WTC11 (cell line): ENCODE results near the gene KRT9. TPM values are rescaled to one million over a fixed set of nuclear protein-coding genes. Genes with fewer than 3 reads are reported as not detected.
A peak's percentile ranks its signal among the peaks of the same experiment; 100 is the strongest.

Experiments used
- ATAC-seq: fragments of 200-7000 bp; cut with Tn5 transposase; 2 replicates; pipeline ENCODE4 v1.10.0; 2021; ENCODE audit warnings: mild to moderate bottlenecking, moderate library complexity
- CTCF ChIA-PET: fragments of 300-600 bp; sonication (Branson Sonifier 250); formaldehyde crosslinking; loops from one replicate; lab custom pipeline; 2021; ENCODE audit warnings: antibody characterized with exemption; lab: Charles Lee
- POLR2A ChIA-PET: fragments of 350-600 bp; sonication (Branson Sonifier 250); formaldehyde crosslinking; loops from one replicate; lab custom pipeline; 2021; ENCODE audit warnings: antibody characterized with exemption; lab: Charles Lee
- DNase-seq: peaks from one replicate; pipeline ENCODE4 v3.0.0; 2021; ENCODE audit warnings: low spot score
- H3K27ac Mint-ChIP-seq: 2 replicates; pipeline ENCODE4 v1.8.0; 2021; ENCODE audit warnings: mixed read lengths
- H3K27me3 Mint-ChIP-seq: 2 replicates; pipeline ENCODE4 v1.8.0; 2021; ENCODE audit warnings: low read depth, mild to moderate bottlenecking, moderate library complexity, mixed read lengths
- H3K36me3 Mint-ChIP-seq: 2 replicates; pipeline ENCODE4 v1.8.0; 2021; ENCODE audit warnings: mixed read lengths
- H3K4me1 Mint-ChIP-seq: 2 replicates; pipeline ENCODE4 v1.8.0; 2022; ENCODE audit warnings: mixed read lengths
- H3K4me3 Mint-ChIP-seq: 2 replicates; pipeline ENCODE4 v1.8.0; 2021; ENCODE audit warnings: mild to moderate bottlenecking, moderate library complexity, mixed read lengths
- H3K9me3 Mint-ChIP-seq: 2 replicates; pipeline ENCODE4 v1.8.0; 2021; ENCODE audit warnings: mixed read lengths
- ATF1 ChIP-seq: sonication (generic); formaldehyde crosslinking; IDR thresholded peaks from 2 replicates; pipeline ENCODE4 v1.8.1; 2023; ENCODE audit warnings: mild to moderate bottlenecking, moderate library complexity, missing genetic modification reagents
- ATF2 ChIP-seq: sonication (generic); formaldehyde crosslinking; IDR thresholded peaks from 2 replicates; pipeline ENCODE4 v1.8.1; 2022; ENCODE audit warnings: low read depth, missing genetic modification reagents, borderline replicate concordance
- MYBL2 ChIP-seq: sonication (generic); formaldehyde crosslinking; IDR thresholded peaks from 2 replicates; pipeline ENCODE4 v1.8.1; 2023; ENCODE audit warnings: mild to moderate bottlenecking, moderate library complexity, missing genetic modification reagents
- NFATC4 ChIP-seq: fragments of 250-450 bp; sonication (Bioruptor Pico); IDR thresholded peaks from 2 replicates; pipeline ENCODE4 v1.9.0; 2021; ENCODE audit warnings: mild to moderate bottlenecking
- SMAD3 ChIP-seq: sonication (generic); formaldehyde crosslinking; IDR thresholded peaks from 2 replicates; pipeline ENCODE4 v1.8.0; 2022; ENCODE audit warnings: missing genetic modification reagents, mild to moderate bottlenecking, borderline replicate concordance
- ZBTB21 ChIP-seq: sonication (generic); formaldehyde crosslinking; IDR thresholded peaks from 2 replicates; pipeline ENCODE4 v1.8.1; 2023; ENCODE audit warnings: mild to moderate bottlenecking, missing genetic modification reagents, borderline replicate concordance
- ZNF121 ChIP-seq: sonication (generic); formaldehyde crosslinking; IDR thresholded peaks from 2 replicates; pipeline ENCODE4 v1.8.0; 2023; ENCODE audit warnings: missing genetic modification reagents
- ZNF263 ChIP-seq: sonication (generic); formaldehyde crosslinking; IDR thresholded peaks from 2 replicates; pipeline ENCODE4 v1.8.1; 2022; ENCODE audit warnings: low read depth, mild to moderate bottlenecking, moderate library complexity, missing genetic modification reagents
- ZNF317 ChIP-seq: sonication (generic); formaldehyde crosslinking; IDR thresholded peaks from 2 replicates; pipeline ENCODE4 v1.8.1; 2023; ENCODE audit warnings: low read depth, mild to moderate bottlenecking, moderate library complexity, missing genetic modification reagents, borderline replicate concordance
- total RNA-seq: library from RNA; stranded (reverse); gene quantifications from 3 replicates; pipeline ENCODE4 v1.2.3, GENCODE V29; 2021
- TF ChIP-seq, protein P1 (sequence below): fragments of 250-450 bp; sonication (Bioruptor Pico); IDR thresholded peaks from 2 replicates; pipeline ENCODE4 v1.9.0; 2021; ENCODE audit warnings: mild to moderate bottlenecking
- TF ChIP-seq, protein P2 (sequence below): sonication (generic); formaldehyde crosslinking; IDR thresholded peaks from 2 replicates; pipeline ENCODE4 v1.8.0; 2023; ENCODE audit warnings: missing genetic modification reagents, mild to moderate bottlenecking, borderline replicate concordance

The KRT9 gene
- total RNA-seq, 1 experiment from 2014 or later: not detected

GRCh38 chr17:41551365-41551764 lies 20.5 kb downstream of the KRT9 start:
- CTCF ChIA-PET: interaction anchor here (1.7 to 9.6 kb wide), 6 partner anchors 28 to 134 kb away, joined by 5 to 380 read pairs (median 45); no protein-coding TSS in a partner anchor
- POLR2A ChIA-PET: interaction anchor here (0.7 kb wide), 1 partner anchor 63 kb away, joined by 3 read pairs; no protein-coding TSS in a partner anchor
- peaks cover 5% of the 10 kb centered on the region for H3K27me3 Mint-ChIP-seq
- peaks cover 3% of the 10 kb centered on the region for H3K36me3 Mint-ChIP-seq
- DNase-seq: no peak
- no peak overlapping the region for H3K27ac Mint-ChIP-seq
- peaks cover 22% of the 10 kb centered on the region for H3K4me1 Mint-ChIP-seq
- TF ChIP-seq NFATC4: no peak
- TF ChIP-seq ATF2 (CRISPR knock-in tag): no peak
- no peak for TF ChIP-seq SMAD3
- TF ChIP-seq ZNF121 (CRISPR knock-in tag): no peak
- no peak for TF ChIP-seq ATF1 (CRISPR knock-in tag)
- H3K4me3 Mint-ChIP-seq: no peak overlapping the region
- ATAC-seq: no peak
- H3K9me3 Mint-ChIP-seq: peaks cover 8% of the 10 kb centered on the region

- H3K27ac Mint-ChIP-seq: 0 out of 2 replicates have a peak overlapping the region, but pooled peaks have one; percentile 27
- H3K36me3 Mint-ChIP-seq: peaks cover 3% of the 10 kb centered on the region
- TF ChIP-seq, protein P1, sequence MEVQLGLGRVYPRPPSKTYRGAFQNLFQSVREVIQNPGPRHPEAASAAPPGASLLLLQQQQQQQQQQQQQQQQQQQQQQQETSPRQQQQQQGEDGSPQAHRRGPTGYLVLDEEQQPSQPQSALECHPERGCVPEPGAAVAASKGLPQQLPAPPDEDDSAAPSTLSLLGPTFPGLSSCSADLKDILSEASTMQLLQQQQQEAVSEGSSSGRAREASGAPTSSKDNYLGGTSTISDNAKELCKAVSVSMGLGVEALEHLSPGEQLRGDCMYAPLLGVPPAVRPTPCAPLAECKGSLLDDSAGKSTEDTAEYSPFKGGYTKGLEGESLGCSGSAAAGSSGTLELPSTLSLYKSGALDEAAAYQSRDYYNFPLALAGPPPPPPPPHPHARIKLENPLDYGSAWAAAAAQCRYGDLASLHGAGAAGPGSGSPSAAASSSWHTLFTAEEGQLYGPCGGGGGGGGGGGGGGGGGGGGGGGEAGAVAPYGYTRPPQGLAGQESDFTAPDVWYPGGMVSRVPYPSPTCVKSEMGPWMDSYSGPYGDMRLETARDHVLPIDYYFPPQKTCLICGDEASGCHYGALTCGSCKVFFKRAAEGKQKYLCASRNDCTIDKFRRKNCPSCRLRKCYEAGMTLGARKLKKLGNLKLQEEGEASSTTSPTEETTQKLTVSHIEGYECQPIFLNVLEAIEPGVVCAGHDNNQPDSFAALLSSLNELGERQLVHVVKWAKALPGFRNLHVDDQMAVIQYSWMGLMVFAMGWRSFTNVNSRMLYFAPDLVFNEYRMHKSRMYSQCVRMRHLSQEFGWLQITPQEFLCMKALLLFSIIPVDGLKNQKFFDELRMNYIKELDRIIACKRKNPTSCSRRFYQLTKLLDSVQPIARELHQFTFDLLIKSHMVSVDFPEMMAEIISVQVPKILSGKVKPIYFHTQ (CRISPR knock-in tag): no peak
- TF ChIP-seq MYBL2 (no peak), ZNF263 (CRISPR knock-in tag) (no peak), ZNF121 (CRISPR knock-in tag) (no peak), ZNF317 (CRISPR knock-in tag) (no peak), ZBTB21 (no peak)
- TF ChIP-seq, protein P2, sequence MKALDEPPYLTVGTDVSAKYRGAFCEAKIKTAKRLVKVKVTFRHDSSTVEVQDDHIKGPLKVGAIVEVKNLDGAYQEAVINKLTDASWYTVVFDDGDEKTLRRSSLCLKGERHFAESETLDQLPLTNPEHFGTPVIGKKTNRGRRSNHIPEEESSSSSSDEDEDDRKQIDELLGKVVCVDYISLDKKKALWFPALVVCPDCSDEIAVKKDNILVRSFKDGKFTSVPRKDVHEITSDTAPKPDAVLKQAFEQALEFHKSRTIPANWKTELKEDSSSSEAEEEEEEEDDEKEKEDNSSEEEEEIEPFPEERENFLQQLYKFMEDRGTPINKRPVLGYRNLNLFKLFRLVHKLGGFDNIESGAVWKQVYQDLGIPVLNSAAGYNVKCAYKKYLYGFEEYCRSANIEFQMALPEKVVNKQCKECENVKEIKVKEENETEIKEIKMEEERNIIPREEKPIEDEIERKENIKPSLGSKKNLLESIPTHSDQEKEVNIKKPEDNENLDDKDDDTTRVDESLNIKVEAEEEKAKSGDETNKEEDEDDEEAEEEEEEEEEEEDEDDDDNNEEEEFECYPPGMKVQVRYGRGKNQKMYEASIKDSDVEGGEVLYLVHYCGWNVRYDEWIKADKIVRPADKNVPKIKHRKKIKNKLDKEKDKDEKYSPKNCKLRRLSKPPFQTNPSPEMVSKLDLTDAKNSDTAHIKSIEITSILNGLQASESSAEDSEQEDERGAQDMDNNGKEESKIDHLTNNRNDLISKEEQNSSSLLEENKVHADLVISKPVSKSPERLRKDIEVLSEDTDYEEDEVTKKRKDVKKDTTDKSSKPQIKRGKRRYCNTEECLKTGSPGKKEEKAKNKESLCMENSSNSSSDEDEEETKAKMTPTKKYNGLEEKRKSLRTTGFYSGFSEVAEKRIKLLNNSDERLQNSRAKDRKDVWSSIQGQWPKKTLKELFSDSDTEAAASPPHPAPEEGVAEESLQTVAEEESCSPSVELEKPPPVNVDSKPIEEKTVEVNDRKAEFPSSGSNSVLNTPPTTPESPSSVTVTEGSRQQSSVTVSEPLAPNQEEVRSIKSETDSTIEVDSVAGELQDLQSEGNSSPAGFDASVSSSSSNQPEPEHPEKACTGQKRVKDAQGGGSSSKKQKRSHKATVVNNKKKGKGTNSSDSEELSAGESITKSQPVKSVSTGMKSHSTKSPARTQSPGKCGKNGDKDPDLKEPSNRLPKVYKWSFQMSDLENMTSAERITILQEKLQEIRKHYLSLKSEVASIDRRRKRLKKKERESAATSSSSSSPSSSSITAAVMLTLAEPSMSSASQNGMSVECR: no peak
- TF ChIP-seq, all 79 proteins: peak for 0
- peaks cover 9% of the 10 kb centered on the region for H3K9me3 Mint-ChIP-seq
- DNase-seq (no peak), ATAC-seq (no peak)
- H3K4me1 Mint-ChIP-seq: peaks cover 27% of the 10 kb centered on the region
- H3K27me3 Mint-ChIP-seq: peaks cover 5% of the 10 kb centered on the region
- ChIA-PET POLR2A (interaction anchor here (0.5 to 2.6 kb wide), 5 partner anchors 22 to 1764 kb away, joined by 3 to 22 read pairs (median 4); partner anchors contain the start of gene KRT19), CTCF (interaction anchor here (0.6 to 9.6 kb wide), 96 partner anchors 9 to 934 kb away, joined by 3 to 380 read pairs (median 7); partner anchors contain the start of genes EIF1, KRT13, KRT15 and KRT17)
- no peak overlapping the region for H3K4me3 Mint-ChIP-seq
Observed at GRCh38 chr17:41549596-41550039, 22.2 kb downstream of the KRT9 start.
